Chondrocyte (in vitro differentiated cells): Measurements from ENCODE around the gene CTCF. TPM values are rescaled to one million over a fixed set of nuclear protein-coding genes. Genes with fewer than 3 reads are reported as not detected.

Experiments used
- DNase-seq: peaks from one replicate; pipeline ENCODE4 v3.0.0; 2021; ENCODE audit warnings: mixed read lengths, low spot score
- H3K27ac Mint-ChIP-seq: one replicate; pipeline ENCODE4 v1.8.0; 2021; ENCODE audit warnings: mild to moderate bottlenecking, moderate library complexity, mixed read lengths; ENCODE audit not compliant: unreplicated experiment
- H3K27me3 Mint-ChIP-seq: 2 replicates; pipeline ENCODE4 v1.8.0; 2021; ENCODE audit warnings: low read depth, mixed read lengths
- H3K36me3 Mint-ChIP-seq: 2 replicates; pipeline ENCODE4 v1.8.0; 2021; ENCODE audit warnings: low read depth, mixed read lengths
- H3K4me1 Mint-ChIP-seq: 2 replicates; pipeline ENCODE4 v1.8.0; 2021; ENCODE audit warnings: low read depth, mild to moderate bottlenecking, mixed read lengths
- H3K4me3 Mint-ChIP-seq: one replicate; pipeline ENCODE4 v1.8.0; 2021; ENCODE audit warnings: mild to moderate bottlenecking, moderate library complexity, mixed read lengths; ENCODE audit not compliant: unreplicated experiment
- H3K9me3 Mint-ChIP-seq: 2 replicates; pipeline ENCODE4 v1.8.0; 2021; ENCODE audit warnings: low read depth, mixed read lengths
- total RNA-seq: library from RNA; stranded (reverse); gene quantifications from 3 replicates; pipeline ENCODE4 v1.2.1, GENCODE V29; 2021
- TF ChIP-seq, protein P1 (sequence below): fragments of 200-600 bp; sonication (generic); IDR thresholded peaks from 2 replicates; pipeline ENCODE4 v1.5.0; 2021; ENCODE audit warnings: antibody characterized with exemption, mild to moderate bottlenecking, moderate library complexity

CTCF gene
- total RNA-seq, 1 donor from 2014 or later: 31.2 TPM

DNA sequence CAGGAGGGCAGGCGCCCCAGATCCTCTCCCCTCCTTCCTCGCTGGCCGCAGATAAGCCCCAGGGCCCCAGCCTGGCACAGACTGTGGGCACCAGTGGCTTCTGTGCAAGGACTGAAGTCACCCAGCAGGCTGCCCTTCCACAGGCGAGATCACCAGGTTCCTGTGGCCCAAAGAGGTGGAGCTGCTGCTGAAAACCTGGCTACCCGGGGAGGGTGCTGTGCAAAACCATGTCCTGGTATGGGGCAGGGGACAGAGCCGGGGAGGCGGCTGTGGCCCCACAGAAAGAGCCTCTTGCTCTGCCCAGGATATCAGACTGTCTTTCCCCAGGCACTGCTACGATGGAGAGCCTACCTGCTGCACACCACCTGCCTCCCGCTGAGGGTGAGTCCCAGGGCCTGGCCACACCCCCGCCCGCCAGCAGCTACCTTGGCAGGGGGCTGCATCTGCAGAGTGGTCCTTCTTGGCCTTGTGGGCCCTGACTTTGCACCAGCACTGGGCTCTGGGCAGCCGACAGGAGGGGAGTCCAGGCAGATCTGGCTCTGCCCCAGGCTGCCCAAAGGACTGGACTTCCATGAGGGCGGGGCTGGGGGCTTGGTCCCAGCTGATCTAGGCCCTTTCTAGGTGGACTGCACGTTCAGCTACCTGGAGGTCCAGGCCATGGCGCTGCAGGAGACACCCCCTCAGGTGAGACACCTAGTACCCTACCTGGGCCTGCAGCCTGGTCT lies 83.2 kb downstream of the CTCF start:
- no peaks in the 10 kb centered on the region for H3K9me3 Mint-ChIP-seq
- H3K27ac Mint-ChIP-seq: no peak overlapping the region
- H3K27me3 Mint-ChIP-seq: peaks cover 3% of the 10 kb centered on the region
- TF ChIP-seq, protein P1, sequence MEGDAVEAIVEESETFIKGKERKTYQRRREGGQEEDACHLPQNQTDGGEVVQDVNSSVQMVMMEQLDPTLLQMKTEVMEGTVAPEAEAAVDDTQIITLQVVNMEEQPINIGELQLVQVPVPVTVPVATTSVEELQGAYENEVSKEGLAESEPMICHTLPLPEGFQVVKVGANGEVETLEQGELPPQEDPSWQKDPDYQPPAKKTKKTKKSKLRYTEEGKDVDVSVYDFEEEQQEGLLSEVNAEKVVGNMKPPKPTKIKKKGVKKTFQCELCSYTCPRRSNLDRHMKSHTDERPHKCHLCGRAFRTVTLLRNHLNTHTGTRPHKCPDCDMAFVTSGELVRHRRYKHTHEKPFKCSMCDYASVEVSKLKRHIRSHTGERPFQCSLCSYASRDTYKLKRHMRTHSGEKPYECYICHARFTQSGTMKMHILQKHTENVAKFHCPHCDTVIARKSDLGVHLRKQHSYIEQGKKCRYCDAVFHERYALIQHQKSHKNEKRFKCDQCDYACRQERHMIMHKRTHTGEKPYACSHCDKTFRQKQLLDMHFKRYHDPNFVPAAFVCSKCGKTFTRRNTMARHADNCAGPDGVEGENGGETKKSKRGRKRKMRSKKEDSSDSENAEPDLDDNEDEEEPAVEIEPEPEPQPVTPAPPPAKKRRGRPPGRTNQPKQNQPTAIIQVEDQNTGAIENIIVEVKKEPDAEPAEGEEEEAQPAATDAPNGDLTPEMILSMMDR: no peak
- no peak overlapping the region for H3K4me3 Mint-ChIP-seq
- H3K4me1 Mint-ChIP-seq: peaks cover 9% of the 10 kb centered on the region
- H3K36me3 Mint-ChIP-seq: no peaks in the 10 kb centered on the region
- DNase-seq: no peak

GRCh38 chr16:67647111-67647651 lies 84.9 kb downstream of the CTCF start:
- DNase-seq: no peak
- no peaks in the 10 kb centered on the region for H3K9me3 Mint-ChIP-seq
- H3K27ac Mint-ChIP-seq: no peak overlapping the region
- H3K4me3 Mint-ChIP-seq: no peak overlapping the region
- peaks cover 8% of the 10 kb centered on the region for H3K27me3 Mint-ChIP-seq
- H3K36me3 Mint-ChIP-seq: no peaks in the 10 kb centered on the region
- TF ChIP-seq, protein P1: no peak
- peaks cover 6% of the 10 kb centered on the region for H3K4me1 Mint-ChIP-seq

GRCh38 chr16:67647681-67648080 lies 85.4 kb downstream of the CTCF start:
- H3K4me1 Mint-ChIP-seq: peaks cover 2% of the 10 kb centered on the region
- H3K27ac Mint-ChIP-seq: no peak overlapping the region
- no peak for DNase-seq
- H3K4me3 Mint-ChIP-seq: no peak overlapping the region
- TF ChIP-seq, protein P1: no peak
- H3K36me3 Mint-ChIP-seq: no peaks in the 10 kb centered on the region
- H3K27me3 Mint-ChIP-seq: peaks cover 8% of the 10 kb centered on the region
- H3K9me3 Mint-ChIP-seq: no peaks in the 10 kb centered on the region

DNA sequence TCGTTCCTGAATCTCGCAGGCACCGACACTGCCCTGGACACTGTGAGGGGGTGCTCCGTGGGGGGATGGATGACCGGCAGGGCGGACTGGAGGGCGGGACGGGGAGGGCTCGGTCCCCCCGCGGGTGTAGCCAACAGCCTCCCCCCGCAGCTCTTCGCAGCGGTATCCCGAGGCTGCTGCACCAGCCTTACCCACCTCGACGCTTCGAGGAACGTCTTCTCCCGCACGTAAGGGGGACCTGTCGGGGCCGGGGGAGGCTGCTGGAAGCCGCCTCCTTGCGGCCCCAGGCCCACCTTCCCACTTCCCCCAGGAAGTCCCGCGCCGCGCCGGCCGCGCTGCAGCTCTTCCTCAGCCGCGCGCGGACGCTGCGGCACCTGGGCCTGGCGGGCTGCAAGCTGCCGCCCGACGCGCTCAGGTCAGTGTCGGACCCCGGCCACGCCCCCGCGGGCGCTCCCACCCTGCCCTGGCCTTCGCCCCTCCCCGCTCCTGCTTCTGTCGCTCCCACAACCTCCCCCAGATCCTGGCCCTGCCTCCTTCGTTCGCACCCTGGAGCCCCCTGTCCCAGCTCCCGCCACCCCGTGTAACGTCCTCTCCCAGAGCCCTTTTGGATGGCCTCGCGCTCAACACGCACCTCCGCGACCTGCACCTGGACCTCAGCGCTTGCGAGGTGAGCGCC lies 85.9 kb downstream of the CTCF start:
- no peak overlapping the region for H3K27ac Mint-ChIP-seq
- TF ChIP-seq, protein P1: no peak
- H3K4me1 Mint-ChIP-seq: peaks cover 2% of the 10 kb centered on the region
- no peaks in the 10 kb centered on the region for H3K36me3 Mint-ChIP-seq
- H3K4me3 Mint-ChIP-seq: no peak overlapping the region
- no peak for DNase-seq
- peaks cover 8% of the 10 kb centered on the region for H3K27me3 Mint-ChIP-seq
- no peaks in the 10 kb centered on the region for H3K9me3 Mint-ChIP-seq

- no peaks in the 10 kb centered on the region for H3K9me3 Mint-ChIP-seq
- no peaks in the 10 kb centered on the region for H3K36me3 Mint-ChIP-seq
- no peak for DNase-seq
These were observed 86.6 kb downstream of the CTCF start for GRCh38 chr16:67648764-67649407.

More at GRCh38 chr16:67648764-67649407, 86.6 kb downstream of the CTCF start:
- TF ChIP-seq, protein P1: no peak
- no peak overlapping the region for H3K4me3 Mint-ChIP-seq
- H3K27me3 Mint-ChIP-seq: peaks cover 10% of the 10 kb centered on the region
- peaks cover 5% of the 10 kb centered on the region for H3K4me1 Mint-ChIP-seq
- H3K27ac Mint-ChIP-seq: no peak overlapping the region
